Hematopoietic multipotent progenitor cell treated with erythropoietin and hydrocortisone succinate and interleukin-3 and kit ligand, for 4 days (in vitro differentiated cells): ENCODE data around the gene EIF4A3.
"Not testable (repeated sequence)": the region's sequence is repeated elsewhere in the genome, so short reads cannot be mapped to it uniquely, and the experiment has no call there.

ENCODE experiments used
- DNase-seq: peaks from one replicate; pipeline ENCODE4 v3.0.0-alpha.2; 2015

The EIF4A3 gene

GRCh38 chr17:80099291-80100034 lies 47.5 kb downstream of the EIF4A3 start:
- no peak for DNase-seq

- no peak for DNase-seq
Observed at GRCh38 chr17:80097844-80098691, 48.9 kb downstream of the EIF4A3 start.

- DNase-seq: no peak
Observed at GRCh38 chr17:80097127-80097621, 49.8 kb downstream of the EIF4A3 start.

- no peak for DNase-seq
Observed at GRCh38 chr17:80096561-80097021, 50.3 kb downstream of the EIF4A3 start.

- no peak for DNase-seq
Observed at GRCh38 chr17:80095844-80096475, 51.0 kb downstream of the EIF4A3 start.

- DNase-seq: no peak
Observed at GRCh38 chr17:80095038-80095843, 51.7 kb downstream of the EIF4A3 start.

- DNase-seq: peak; percentile 61
Observed at GRCh38 chr17:80092959-80093358, 54.0 kb downstream of the EIF4A3 start.

- no peak for DNase-seq
Observed at GRCh38 chr17:80091376-80091775, 55.6 kb downstream of the EIF4A3 start.

- not testable (repeated sequence) for DNase-seq
Observed at GRCh38 chr17:80090164-80090563, 56.8 kb downstream of the EIF4A3 start.

- DNase-seq: no peak
Observed at GRCh38 chr17:80089762-80090161, 57.2 kb downstream of the EIF4A3 start.

GRCh38 chr17:80087346-80088265 lies 59.3 kb downstream of the EIF4A3 start:
- DNase-seq: no peak

GRCh38 chr17:80086616-80087015 lies 60.3 kb downstream of the EIF4A3 start:
- no peak for DNase-seq

GRCh38 chr17:80086081-80086480 lies 60.8 kb downstream of the EIF4A3 start:
- no peak for DNase-seq

- DNase-seq: no peak
Observed at GRCh38 chr17:80084773-80085172, 62.2 kb downstream of the EIF4A3 start.
